K562 (cell line): ENCODE measurements around the gene SLC38A7. TPM values are rescaled to one million over a fixed set of nuclear protein-coding genes. Genes with fewer than 3 reads are reported as not detected.
A peak's percentile ranks its signal among the peaks of the same experiment; 100 is the strongest.

Source experiments
- ATAC-seq: fragments of 200-7000 bp; cut with Tn5 transposase; 3 replicates; pipeline ENCODE4 v1.9.1; 2020; ENCODE audit warnings: moderate library complexity
- BruUV-seq: library from RNA; stranded (reverse); fragments of 400-500 nt; replicated peaks from 2 replicates; lab custom pipeline; 2021; lab: Mats Ljungman, UMichigan
- CTCF ChIA-PET: fragments of 300-600 bp; formaldehyde crosslinking; extraction: SDS; loops from one replicate; lab custom pipeline; 2021; ENCODE audit warnings: low intra/inter-chr PET ratio; lab: Yijun Ruan, JAX
- POLR2A ChIA-PET: fragments of 300-600, 350-650 bp; sonication (Branson Sonifier 250); formaldehyde crosslinking; extraction: SDS; loops from one replicate; lab custom pipeline; 2021; ENCODE audit warnings: antibody characterized with exemption, inconsistent platforms; lab: Yijun Ruan, JAX
- DNase-seq, 4 experiments: peaks; one replicate each; pipeline versions ENCODE4 v3.0.0 to v3.0.0-alpha.2; 2011 to 2018; ENCODE audit warnings: low spot score in 3 of 4, mixed read lengths in 3 of 4; ENCODE audit errors: extremely low read depth in 1 of 4
- FAIRE-seq: peaks from 2 replicates; lab custom pipeline; 2011; peaks lifted over from hg19 to GRCh38; lab: Jason Lieb, UNC
- H2AFZ ChIP-seq: 2 replicates; pipeline ENCODE4 v1.6.0; 2011; ENCODE audit warnings: low read depth, low read length, control low read depth, inconsistent platforms
- H3K27ac ChIP-seq: fragments of 200-600 bp; 3 replicates; pipeline ENCODE4 v1.8.0; 2011; ENCODE audit warnings: low read depth, mild to moderate bottlenecking, control low read depth, inconsistent platforms, low read length, moderate library complexity, mixed read lengths; ENCODE audit errors: extremely low read depth
- H3K27me3 ChIP-seq, 2 experiments: fragments of 300-600 bp in 1 of 2; 2 replicates in 1 of 2; 3 replicates in 1 of 2; pipeline versions ENCODE4 v1.6.0 to v1.8.0; 2011; ENCODE audit warnings: inconsistent platforms in 2 of 2, low read length in 2 of 2, mild to moderate bottlenecking in 1 of 2, mixed read lengths in 1 of 2, moderate library complexity in 1 of 2; ENCODE audit not compliant: control insufficient read depth in 2 of 2, insufficient read depth in 2 of 2
- H3K36me3 ChIP-seq: fragments of 300-600 bp; 3 replicates; pipeline ENCODE4 v1.8.0; 2011; ENCODE audit warnings: mild to moderate bottlenecking, low read length, inconsistent platforms; ENCODE audit not compliant: control insufficient read depth, insufficient read depth
- H3K4me1 ChIP-seq, 2 experiments: fragments of 200-600 bp in 1 of 2; replicated peaks in 1 of 2; 2 replicates in 1 of 2; 3 replicates in 1 of 2; pipeline versions ENCODE4 v1.5.1 to v1.8.0; 2011; ENCODE audit warnings: inconsistent platforms in 2 of 2, low read length in 2 of 2, mild to moderate bottlenecking in 1 of 2, mixed read lengths in 1 of 2, moderate library complexity in 1 of 2; ENCODE audit not compliant: control insufficient read depth in 2 of 2, insufficient read depth in 2 of 2
- H3K4me2 ChIP-seq: 2 replicates; pipeline ENCODE4 v1.6.1; 2011; ENCODE audit warnings: low read length, control low read depth, inconsistent platforms, mixed read lengths; ENCODE audit not compliant: insufficient read depth
- H3K4me3 ChIP-seq: fragments of 200-600 bp; sonication (generic), shearing (Covaris generic); 2 replicates; pipeline ENCODE4 v1.5.1; 2016; ENCODE audit warnings: control low read depth, inconsistent platforms
- H3K79me2 ChIP-seq: fragments of 200-600 bp; 3 replicates; pipeline ENCODE4 v1.8.0; 2011; ENCODE audit warnings: low read length, inconsistent platforms; ENCODE audit not compliant: control insufficient read depth, insufficient read depth
- H3K9ac ChIP-seq, 2 experiments: 2 replicates each; pipeline versions ENCODE4 v1.6.0 to v1.6.1; 2011; ENCODE audit warnings: low read depth in 2 of 2, low read length in 2 of 2, control low read depth in 1 of 2, inconsistent platforms in 1 of 2, mild to moderate bottlenecking in 1 of 2, mixed read lengths in 1 of 2; ENCODE audit not compliant: insufficient read depth in 1 of 2
- H3K9me1 ChIP-seq: one replicate; pipeline ENCODE4 v1.6.0; 2011; ENCODE audit warnings: inconsistent platforms, mild to moderate bottlenecking, low read length, moderate library complexity; ENCODE audit not compliant: control insufficient read depth, insufficient read depth
- H3K9me3 ChIP-seq: replicated peaks from 2 replicates; pipeline ENCODE4 v1.5.1; 2011; ENCODE audit warnings: low read depth, low read length, inconsistent platforms; ENCODE audit not compliant: control insufficient read depth, insufficient read depth
- H4K20me1 ChIP-seq: replicated peaks from 2 replicates; pipeline ENCODE4 v1.6.1; 2011; ENCODE audit warnings: low read length, inconsistent platforms, mixed read lengths; ENCODE audit not compliant: control insufficient read depth, insufficient read depth
- CEBPG ChIP-seq, 3 experiments: fragments of 200-800 bp in 1 of 3; sonication (Bioruptor generic) in 1 of 3; sonication (generic) in 1 of 3; formaldehyde crosslinking in 1 of 3; IDR thresholded peaks in 2 of 3; conservative IDR thresholded peaks in 1 of 3; 2 replicates each; pipeline versions ENCODE4 v1.6.1 to v1.8.0; 2016 to 2022; ENCODE audit warnings: missing compliant biosample characterization in 2 of 3, missing genetic modification characterization in 2 of 3, mild to moderate bottlenecking in 1 of 3, missing genetic modification reagents in 1 of 3
- GABPB1 ChIP-seq: sonication (generic); formaldehyde crosslinking; IDR thresholded peaks from 2 replicates; pipeline ENCODE4 v1.8.0; 2022; ENCODE audit warnings: mild to moderate bottlenecking, missing genetic modification reagents
- MCM5 ChIP-seq: fragments of 450-650 bp; IDR thresholded peaks from 2 replicates; pipeline ENCODE4 v1.6.1; 2016; ENCODE audit warnings: low read depth
- NONO ChIP-seq, 2 experiments: fragments of 200-400 bp in 1 of 2; fragments of 450-650 bp in 1 of 2; formaldehyde crosslinking in 1 of 2; IDR thresholded peaks; 2 replicates each; pipeline ENCODE4 v1.6.1; 2017; ENCODE audit warnings: low read depth in 2 of 2, mild to moderate bottlenecking in 2 of 2, moderate library complexity in 2 of 2, low read length in 1 of 2
- NR2C1 ChIP-seq, 2 experiments: fragments of 450-650 bp; IDR thresholded peaks; 2 replicates each; pipeline ENCODE4 v1.6.1; 2017; ENCODE audit warnings: mild to moderate bottlenecking in 2 of 2, antibody characterized with exemption in 1 of 2, inconsistent platforms in 1 of 2, missing compliant biosample characterization in 1 of 2, missing genetic modification characterization in 1 of 2
- NR2C2 ChIP-seq, 2 experiments: fragments of 200-800 bp in 1 of 2; sonication (Bioruptor generic) in 1 of 2; sonication (generic) in 1 of 2; formaldehyde crosslinking in 1 of 2; IDR thresholded peaks; 2 replicates each; pipeline versions ENCODE4 v1.6.1 to v1.8.0; 2016 to 2022; ENCODE audit warnings: mild to moderate bottlenecking in 1 of 2, missing compliant biosample characterization in 1 of 2, missing genetic modification characterization in 1 of 2, missing genetic modification reagents in 1 of 2
- TEAD1 ChIP-seq, 2 experiments: fragments of 450-650 bp in 1 of 2; sonication (generic) in 1 of 2; formaldehyde crosslinking; IDR thresholded peaks; 2 replicates each; pipeline versions ENCODE4 v1.4.0 to v1.8.0; 2020 to 2022; ENCODE audit warnings: mild to moderate bottlenecking in 2 of 2, missing genetic modification reagents in 1 of 2
- WGBS: fragments of 100-300 bp; shearing (Covaris generic); methylation state at CpG from one replicate; pipeline ENCODE4 v1.1.6; 2016; ENCODE audit warnings: low coverage, mixed read lengths; ENCODE audit not compliant: insufficient coverage; ENCODE audit errors: missing lambda C conversion rate; 5-methylcytosine and 5-hydroxymethylcytosine counted together
- in situ Hi-C: fragments of 300-500 bp; cut with MboI; formaldehyde crosslinking; loops from 4 replicates; pipeline ENCODE4 v1.15.0; 2018; ENCODE audit warnings: inconsistent platforms, mixed read lengths
- intact Hi-C: fragments of 100-400 bp; cut with micrococcal nuclease; formaldehyde crosslinking; loops from 2 replicates; pipeline ENCODE4 v1.14.2; 2022
- polyA plus RNA-seq, 8 experiments: library from polyadenylated mRNA; depleted of rRNA in 4 of 8; stranded (reverse) in 5 of 8; unstranded in 3 of 8; fragments of >200 nt; fragmentation: Nextera tagmentation in 2 of 8; fragmentation: Illumina TruSeq in 1 of 8; extraction: Ambion mirVana in 2 of 8; extraction: Trizol in 1 of 8; gene quantifications; 2 replicates each; pipeline versions ENCODE4 v1.2.1 to v1.2.3, GENCODE V29; 2011 to 2014; ENCODE audit warnings: inconsistent platforms in 1 of 8, missing spikeins in 1 of 8
- total RNA-seq, 7 experiments: library from RNA; depleted of rRNA in 6 of 7; stranded (reverse); fragments of >200 nt in 6 of 7; fragmentation: Illumina TruSeq in 2 of 7; extraction: Trizol in 2 of 7; gene quantifications; 2 replicates each; pipeline versions ENCODE4 v1.2.1 to v1.2.3, GENCODE V29; 2011 to 2021; ENCODE audit warnings: low replicate concordance in 1 of 7
- TF ChIP-seq, protein P1 (sequence below): fragments of 250-450 bp; sonication (Bioruptor Pico); IDR thresholded peaks from 2 replicates; pipeline ENCODE4 v1.5.0; 2020; ENCODE audit warnings: mild to moderate bottlenecking, borderline replicate concordance

Gene SLC38A7
- total and polyA plus RNA-seq, 9 of the 15 experiments (the other 6 are each of a cell fraction or from before 2014, with no cell fraction given): 2.7 to 12.2 (median 6.5) TPM

DNA sequence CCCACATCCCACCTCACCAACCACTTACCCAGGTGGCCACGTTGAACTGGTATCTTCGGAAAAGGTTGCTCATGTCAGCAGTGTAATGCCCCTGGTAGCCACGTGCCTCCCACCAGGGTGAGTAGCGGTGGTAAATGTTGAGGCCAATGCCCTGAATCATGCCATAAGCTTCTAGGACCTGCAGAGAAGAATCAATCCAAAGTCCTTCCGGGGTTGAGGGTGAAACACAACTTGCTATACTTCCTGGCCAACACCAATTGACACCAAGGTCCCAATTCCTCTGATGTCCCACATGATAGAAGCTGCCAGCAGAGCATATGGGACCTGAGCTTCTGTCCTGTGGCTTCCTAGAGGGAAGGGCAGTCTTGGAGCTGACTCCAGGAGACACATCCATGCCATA lies 43.6 kb downstream of the SLC38A7 start:
- H3K4me2 ChIP-seq: no peak overlapping the region
- ATAC-seq (no peak; the same call in 2 of the 3 replicates), FAIRE-seq (no peak), DNase-seq (no peak)
- no peaks in the 10 kb centered on the region for H3K9me3 ChIP-seq
- ChIA-PET POLR2A (interaction anchor here (1.1 kb wide), 1 partner anchor 12 kb away, joined by 4 read pairs; no protein-coding TSS in a partner anchor), CTCF (no interaction called here)
- intact Hi-C loops: no loop called here
- TF ChIP-seq NR2C1 (IDR thresholded peaks at IDR 0.05) (peak; percentile 79), NR2C1 (tag; IDR thresholded peaks at IDR 0.05) (peak; percentile 87), NR2C2 (CRISPR knock-in tag; IDR thresholded peaks at IDR 0.05) (peak; percentile 38; the same call in 1 of the 2 replicates), NR2C2 (tag; IDR thresholded peaks at IDR 0.05) (peak; percentile 47; the same call in 1 of the 2 replicates), GABPB1 (CRISPR knock-in tag) (peak; percentile 22; the same call in 1 of the 2 replicates), TEAD1 (CRISPR knock-in tag; IDR thresholded peaks at IDR 0.05) (no peak)
- no peak overlapping the region for H3K27ac ChIP-seq
- in situ Hi-C loops: loop anchor here (10.0 kb wide), 1 partner anchor 296 kb away; no protein-coding TSS in a partner anchor
- H3K79me2 ChIP-seq: no peaks in the 10 kb centered on the region
- peak overlapping the region; percentile 63 for H2AFZ ChIP-seq
- no peaks in the 10 kb centered on the region for H4K20me1 ChIP-seq
- H3K9ac ChIP-seq: no peak overlapping the region
- H3K9me1 ChIP-seq: no peaks in the 10 kb centered on the region
- no peaks in the 10 kb centered on the region; a peak in 1 of 5 replicates for H3K4me1 ChIP-seq
- no peaks in the 10 kb centered on the region for H3K36me3 ChIP-seq
- H3K27me3 ChIP-seq: no peaks in the 10 kb centered on the region; a peak in 1 of 5 replicates
- 17% methylated on average over 5 of the region's 5 CpGs for WGBS
- no peak overlapping the region for H3K4me3 ChIP-seq
- no TSS peak for BruUV-seq

DNA sequence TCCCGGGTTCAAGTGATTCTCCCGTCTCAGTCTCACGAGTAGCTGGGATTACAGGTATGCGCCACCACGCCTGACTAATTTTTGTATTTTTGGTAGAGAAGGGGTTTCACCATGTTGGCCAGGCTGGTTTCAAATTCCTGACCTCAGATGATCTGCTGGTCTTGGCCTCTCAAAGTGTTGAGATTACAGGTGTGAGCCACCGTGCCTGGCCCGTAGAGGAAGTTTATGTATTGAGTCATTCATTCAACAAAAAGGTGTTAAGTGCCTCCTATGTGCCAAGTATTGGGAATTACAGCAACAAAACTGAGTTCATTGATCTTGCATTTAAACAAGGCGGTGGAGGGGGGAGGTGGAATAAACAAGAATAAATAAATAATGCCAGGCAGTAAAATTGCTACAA lies 44.7 kb downstream of the SLC38A7 start:
- intact Hi-C loops (no loop called here), in situ Hi-C loops (loop anchor here (10.0 kb wide), 1 partner anchor 295 kb away; no protein-coding TSS in a partner anchor)
- ChIA-PET CTCF (no interaction called here), POLR2A (no interaction called here)
- FAIRE-seq (no peak), DNase-seq (no peak), ATAC-seq (no peak)
- BruUV-seq: no TSS peak
- Histone ChIP-seq H3K27me3 (no peaks in the 10 kb centered on the region; a peak in 1 of 5 replicates), H3K4me1 (no peaks in the 10 kb centered on the region; a peak in 2 of 5 replicates), H3K36me3 (no peaks in the 10 kb centered on the region), H3K27ac (no peak overlapping the region), H3K4me3 (no peak overlapping the region), H2AFZ (no peak overlapping the region)
- TF ChIP-seq MCM5 (no peak), NONO (IDR thresholded peaks at IDR 0.05; ENCODE audit: low read depth in 2 of 2, low read length in 1 of 2) (no peak), CEBPG (CRISPR knock-in tag; IDR thresholded peaks at IDR 0.05) (no peak), CEBPG (tag; conservative IDR thresholded peaks at IDR 0.05 in 1 of 2, IDR thresholded peaks at IDR 0.05 in 1 of 2) (no peak)
- TF ChIP-seq, protein P1, sequence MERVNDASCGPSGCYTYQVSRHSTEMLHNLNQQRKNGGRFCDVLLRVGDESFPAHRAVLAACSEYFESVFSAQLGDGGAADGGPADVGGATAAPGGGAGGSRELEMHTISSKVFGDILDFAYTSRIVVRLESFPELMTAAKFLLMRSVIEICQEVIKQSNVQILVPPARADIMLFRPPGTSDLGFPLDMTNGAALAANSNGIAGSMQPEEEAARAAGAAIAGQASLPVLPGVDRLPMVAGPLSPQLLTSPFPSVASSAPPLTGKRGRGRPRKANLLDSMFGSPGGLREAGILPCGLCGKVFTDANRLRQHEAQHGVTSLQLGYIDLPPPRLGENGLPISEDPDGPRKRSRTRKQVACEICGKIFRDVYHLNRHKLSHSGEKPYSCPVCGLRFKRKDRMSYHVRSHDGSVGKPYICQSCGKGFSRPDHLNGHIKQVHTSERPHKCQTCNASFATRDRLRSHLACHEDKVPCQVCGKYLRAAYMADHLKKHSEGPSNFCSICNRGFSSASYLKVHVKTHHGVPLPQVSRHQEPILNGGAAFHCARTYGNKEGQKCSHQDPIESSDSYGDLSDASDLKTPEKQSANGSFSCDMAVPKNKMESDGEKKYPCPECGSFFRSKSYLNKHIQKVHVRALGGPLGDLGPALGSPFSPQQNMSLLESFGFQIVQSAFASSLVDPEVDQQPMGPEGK (CRISPR knock-in tag): no peak
- TF ChIP-seq, all 486 proteins: peak for 0
- Histone ChIP-seq H4K20me1 (no peaks in the 10 kb centered on the region), H3K9me3 (no peaks in the 10 kb centered on the region), H3K9me1 (no peaks in the 10 kb centered on the region), H3K4me2 (no peak overlapping the region), H3K79me2 (no peaks in the 10 kb centered on the region), H3K9ac (no peak overlapping the region)
- WGBS: 25% methylated on average over 8 of the region's 8 CpGs
